IPS DF 19.7 (cell line): ENCODE results near the gene ZNF101.
A peak's percentile ranks its signal among the peaks of the same experiment; 100 is the strongest.

Source experiments
- DNase-seq: peaks from one replicate; pipeline ENCODE4 v3.0.0-alpha.2; 2013; ENCODE audit warnings: low read depth, low spot score

The ZNF101 gene

DNA sequence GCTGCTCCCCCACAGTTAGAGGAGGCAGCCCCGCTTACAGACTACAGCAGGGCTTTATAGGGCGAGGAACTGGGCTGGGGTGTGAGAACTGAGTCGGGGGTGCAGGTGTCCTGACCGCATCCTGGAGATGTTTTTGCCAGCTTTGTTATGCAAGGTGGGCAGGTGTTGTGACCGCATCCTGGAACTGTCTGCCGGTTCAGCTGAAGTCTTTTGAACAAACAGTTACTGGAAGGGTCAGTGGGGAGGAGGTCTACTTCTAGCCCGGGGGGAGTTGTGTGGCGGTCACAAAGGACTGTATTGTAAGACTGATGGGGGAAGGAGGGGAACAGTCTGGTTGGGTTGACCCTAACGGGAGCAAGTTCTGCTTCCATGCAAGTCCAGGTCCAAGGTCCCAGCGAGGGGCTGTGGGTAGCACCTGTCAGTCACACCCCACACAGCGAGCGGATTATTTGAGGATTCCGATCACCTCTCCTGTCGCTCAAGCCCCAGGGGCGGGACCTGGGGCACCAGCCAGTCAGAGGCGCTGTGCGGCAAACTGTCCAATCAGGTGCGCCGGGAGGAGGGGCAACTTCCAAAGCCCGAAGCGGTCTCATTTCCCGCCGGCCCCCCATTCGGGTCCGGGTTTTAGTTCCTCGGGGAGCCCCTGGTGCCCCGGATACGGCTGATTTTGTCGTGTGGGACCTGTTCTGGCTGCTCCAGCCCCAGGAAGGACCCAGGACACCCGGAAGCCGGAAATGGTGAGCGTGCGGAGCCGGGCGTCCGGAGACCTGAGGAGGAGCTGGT, at the start of gene ZNF101:
TSS of gene ZNF101 (plus strand) at position 610 of the 783 bp plus-strand sequence. CDS start at position 735, 125 bp downstream.
- peak; percentile 94 for DNase-seq

DNA sequence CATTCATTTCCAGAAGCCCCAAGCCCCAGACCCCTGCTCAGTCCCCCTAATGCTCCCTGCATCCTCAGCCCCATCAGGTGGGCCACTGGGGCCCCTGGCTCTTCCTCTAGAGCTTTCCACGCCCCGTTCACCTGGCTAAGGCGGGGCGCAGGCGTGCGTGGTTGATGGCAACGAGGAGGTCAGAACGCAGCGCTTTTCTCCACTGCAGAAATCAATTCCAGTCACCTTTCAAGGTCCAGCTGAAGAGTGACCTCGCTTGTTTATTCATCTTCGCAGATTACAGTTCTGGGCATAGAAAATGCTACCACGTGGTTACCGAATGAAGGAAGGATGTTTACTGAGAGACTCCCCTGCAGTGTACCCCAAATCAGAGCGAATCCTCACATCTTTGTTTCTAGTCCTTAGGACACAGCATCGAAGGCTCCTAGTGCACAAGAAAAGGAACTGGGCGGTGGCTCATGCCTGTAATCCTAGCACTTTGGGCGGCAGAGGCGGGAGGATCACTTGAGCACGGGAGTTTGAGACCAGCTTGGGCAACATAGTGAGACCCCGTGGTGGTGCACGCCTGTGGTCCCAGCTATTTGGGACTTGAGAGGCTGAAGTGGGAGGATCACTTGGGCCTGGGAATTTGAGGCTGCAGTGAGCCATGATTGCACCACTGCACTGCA, 49.3 kb upstream of the ZNF101 start:
- no peak for DNase-seq

GRCh38 chr19:19619849-19620210, 48.8 kb upstream of the ZNF101 start:
- DNase-seq, result no peak

- no peak for DNase-seq
Measured at GRCh38 chr19:19623383-19623782, 45.3 kb upstream of the ZNF101 start.

- DNase-seq, result no peak
Measured at GRCh38 chr19:19624032-19624570, 44.5 kb upstream of the ZNF101 start.

- DNase-seq, result no peak
Measured at GRCh38 chr19:19626516-19627472, 41.8 kb upstream of the ZNF101 start.

DNA sequence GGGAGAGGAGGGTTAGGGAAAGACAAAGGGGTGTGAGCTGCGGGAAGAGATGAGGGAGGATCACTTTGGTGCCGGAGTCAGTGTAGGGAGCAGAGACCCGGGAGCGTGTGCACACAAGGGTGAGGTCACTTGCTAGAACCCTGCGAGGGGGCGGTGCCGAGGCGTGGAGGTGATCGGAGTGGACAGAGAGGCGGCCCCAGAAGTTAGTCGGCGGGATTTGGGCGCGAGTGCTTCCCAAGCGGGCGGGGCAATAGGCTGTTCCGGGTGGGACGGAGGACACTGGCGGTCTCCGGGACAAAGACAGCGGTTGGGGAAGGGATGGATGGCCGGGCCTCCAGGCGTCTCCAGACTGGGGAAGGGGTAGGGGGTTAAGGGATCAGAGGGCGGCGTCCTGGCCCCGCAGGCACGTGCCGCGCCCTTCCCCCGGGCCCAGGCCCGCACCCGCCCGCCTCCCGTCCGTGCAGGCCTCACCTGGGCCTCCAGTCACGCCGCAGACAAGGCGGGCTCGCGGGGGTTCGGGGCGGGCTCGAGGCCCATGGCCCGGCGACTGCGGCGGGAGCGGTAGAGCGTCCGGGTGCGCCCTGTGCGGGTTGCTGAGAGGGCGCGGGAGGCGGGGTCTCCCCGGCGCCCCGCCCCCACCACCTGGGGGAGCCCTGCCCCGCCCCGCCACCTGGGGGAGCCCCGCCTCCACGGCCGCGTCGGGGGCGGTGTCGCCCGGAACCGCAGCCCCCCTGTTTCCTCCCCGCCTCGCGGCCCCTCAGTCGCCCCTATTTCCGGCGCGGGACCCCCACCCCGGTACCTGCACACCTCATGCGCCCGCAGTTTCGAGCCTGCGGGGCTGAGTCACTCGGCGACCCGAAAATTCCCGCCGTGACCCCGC, 40.8 kb upstream of the ZNF101 start, which contains the start of gene LPAR2:
TSS of gene LPAR2 (minus strand) at position 600 of the 880 bp plus-strand sequence. CDS start 945 bp downstream, outside the sequence.
- DNase-seq, result no peak

GRCh38 chr19:19628501-19629134, 40.0 kb upstream of the ZNF101 start:
- no peak for DNase-seq

- DNase-seq, result no peak
Measured at GRCh38 chr19:19630062-19630414, 38.6 kb upstream of the ZNF101 start.

DNA sequence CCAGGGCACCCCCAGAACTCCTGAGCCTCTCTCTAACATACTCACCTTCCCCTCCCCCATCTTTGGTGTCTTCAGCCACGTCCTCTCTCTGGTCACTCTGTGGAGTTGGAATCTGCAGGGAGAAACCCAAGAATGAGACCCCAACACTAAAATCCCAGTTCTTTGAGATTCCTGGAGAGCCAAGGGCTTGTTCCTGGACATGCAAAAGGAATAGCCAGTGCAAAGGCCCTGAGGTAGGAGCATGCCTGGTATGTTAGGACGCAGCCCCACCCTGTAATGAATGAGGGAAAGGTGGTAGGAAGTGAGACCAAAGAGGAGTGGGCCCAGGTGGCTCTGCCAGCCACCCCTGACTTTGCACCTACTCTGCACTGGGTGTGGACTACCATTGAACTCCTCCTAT, 38.2 kb upstream of the ZNF101 start:
- no peak for DNase-seq

GRCh38 chr19:19631346-19631745, 37.3 kb upstream of the ZNF101 start:
- DNase-seq, result no peak

DNA sequence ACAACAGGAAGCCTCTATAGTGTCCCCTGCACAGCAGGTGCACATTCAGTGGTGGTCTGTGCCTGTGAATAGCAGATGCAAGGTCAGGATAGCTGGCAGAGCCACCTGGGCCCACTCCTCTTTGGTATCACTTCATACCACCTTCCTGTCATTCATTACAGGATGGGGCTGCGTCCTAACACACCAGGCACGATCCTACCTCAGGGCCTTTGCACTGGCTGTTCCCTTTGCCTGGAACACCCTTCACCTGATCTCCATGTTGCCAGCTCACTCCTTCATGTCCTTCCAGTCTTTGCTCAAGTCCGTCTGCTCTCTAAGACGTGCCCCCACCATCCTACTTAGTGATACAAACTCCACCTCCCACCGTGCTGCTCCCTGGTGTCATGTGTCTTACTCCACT, 36.0 kb upstream of the ZNF101 start:
- no peak for DNase-seq

DNA sequence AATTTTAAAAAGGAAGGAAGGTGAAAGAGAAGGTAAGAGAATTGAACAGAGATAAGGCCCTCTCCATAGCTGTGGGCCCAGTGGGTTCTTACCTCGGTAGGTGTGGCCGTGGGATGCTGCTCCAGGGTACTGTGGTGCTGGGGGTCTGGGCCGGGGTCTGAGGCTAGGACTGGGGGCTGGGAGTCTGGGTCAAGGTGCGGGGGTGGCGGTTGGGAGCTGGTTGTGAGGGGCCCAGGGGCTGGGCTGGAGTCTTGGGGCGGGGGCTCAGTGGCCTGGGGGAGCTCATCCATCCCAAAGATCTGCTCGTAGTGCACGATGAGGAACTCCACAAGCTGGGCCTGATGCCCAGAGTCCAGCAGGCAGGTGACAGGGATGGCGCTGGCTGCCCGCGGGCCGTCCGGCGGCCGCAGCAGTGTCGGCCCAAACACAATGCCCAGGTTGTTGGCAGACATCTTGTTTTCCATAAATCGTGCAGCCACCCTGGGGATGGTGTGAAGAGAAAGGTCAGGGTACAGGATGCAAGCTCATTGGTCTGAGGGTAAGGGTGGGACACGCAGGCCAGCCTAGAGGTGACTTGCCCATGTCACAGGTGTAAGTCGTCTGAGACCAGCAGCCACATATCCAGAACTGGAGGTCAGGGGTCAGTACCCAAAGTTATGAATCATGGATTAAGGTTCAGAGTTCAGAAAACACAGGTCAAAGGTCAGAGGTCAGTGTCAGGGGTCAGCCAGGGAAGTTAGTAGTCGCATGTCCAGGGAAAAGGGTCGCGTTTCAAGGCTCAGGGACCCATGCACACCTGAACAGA, 34.7 kb upstream of the ZNF101 start:
- DNase-seq, result no peak

DNA sequence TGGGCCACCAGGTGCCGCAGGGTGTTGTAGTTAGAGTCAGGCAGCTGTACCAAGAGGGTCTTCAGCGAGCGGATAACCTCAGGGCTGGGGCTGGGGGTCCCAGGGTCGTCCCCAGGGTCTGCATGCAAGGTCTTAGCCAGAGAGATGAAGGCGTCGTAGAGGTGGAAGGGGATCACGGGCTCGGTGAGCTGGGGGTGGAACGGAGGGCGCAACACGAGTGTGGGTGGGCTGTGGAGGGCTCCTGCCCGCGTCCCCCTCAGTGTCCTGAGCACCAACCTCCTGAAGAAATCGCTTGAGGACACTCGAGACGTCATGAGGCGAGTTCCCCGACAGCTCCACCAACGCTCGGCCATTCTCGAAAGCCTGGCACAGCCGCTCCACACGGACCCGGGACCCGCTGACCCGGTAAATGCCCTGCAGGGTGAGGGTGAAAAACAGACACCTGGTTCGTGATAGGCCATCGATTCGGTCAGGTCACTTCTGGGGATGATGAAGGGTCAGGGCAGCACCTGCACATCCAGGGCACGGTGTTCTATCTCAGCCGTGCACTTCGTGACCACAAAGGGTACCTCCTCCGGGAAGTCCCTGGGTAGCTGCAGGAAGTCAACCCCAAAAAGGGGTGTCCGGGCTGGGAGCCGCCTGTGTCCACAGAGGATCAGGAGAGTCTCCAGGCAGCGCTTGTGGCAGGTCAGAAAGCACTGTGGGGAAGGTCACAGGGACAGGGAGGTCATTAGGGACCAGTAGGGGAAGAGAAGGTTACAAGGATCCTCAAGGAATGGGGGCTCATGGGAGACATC, 33.9 kb upstream of the ZNF101 start:
- DNase-seq, result no peak

GRCh38 chr19:19635313-19635702, 33.3 kb upstream of the ZNF101 start:
- DNase-seq, result no peak

GRCh38 chr19:19636573-19637185, 32.0 kb upstream of the ZNF101 start:
- no peak for DNase-seq

- DNase-seq, result no peak
Measured at GRCh38 chr19:19637186-19637522, 31.5 kb upstream of the ZNF101 start.

- no peak for DNase-seq
Measured at GRCh38 chr19:19637523-19638251, 31.0 kb upstream of the ZNF101 start.
